IMR-90 (cell line): ENCODE measurements around the gene SUPT3H. TPM values are rescaled to one million over a fixed set of nuclear protein-coding genes. Genes with fewer than 3 reads are reported as not detected.

ENCODE experiments used
- ATAC-seq: fragments of 200-7000 bp; cut with Tn5 transposase; 2 replicates; pipeline ENCODE4 v1.9.1; 2020; ENCODE audit warnings: low read depth, mild to moderate bottlenecking, moderate library complexity
- BruUV-seq: library from RNA; stranded (reverse); fragments of 400-500 nt; replicated peaks from 2 replicates; lab custom pipeline; 2021; lab: Mats Ljungman, UMichigan
- CTCF ChIA-PET: fragments of 300-600 bp; formaldehyde crosslinking; extraction: SDS; loops from one replicate; lab custom pipeline; 2021; ENCODE audit warnings: antibody characterized with exemption; lab: Yijun Ruan, JAX
- POLR2A ChIA-PET: fragments of 300-600 bp; sonication (Branson Sonifier 250); formaldehyde crosslinking; loops from one replicate; lab custom pipeline; 2022; ENCODE audit warnings: antibody characterized with exemption; ENCODE audit not compliant: unreplicated experiment; lab: Charles Lee
- DNase-seq: peaks from one replicate; pipeline ENCODE4 v3.0.0; 2013
- H2AFZ ChIP-seq: replicated peaks from 2 replicates; pipeline ENCODE3; 2013; ENCODE audit warnings: low read length, mild to moderate bottlenecking; ENCODE audit not compliant: poor library complexity
- H2AK5ac ChIP-seq: 2 replicates; pipeline ENCODE4 v1.6.1; 2013; ENCODE audit warnings: low read depth, low read length, inconsistent platforms
- H2AK9ac ChIP-seq: replicated peaks from 2 replicates; pipeline ENCODE3; 2013; ENCODE audit warnings: mild to moderate bottlenecking, low read depth, low read length, moderate library complexity; ENCODE audit not compliant: poor library complexity
- H2BK120ac ChIP-seq: 2 replicates; pipeline ENCODE4 v1.6.1; 2013; ENCODE audit warnings: low read depth, low read length, inconsistent platforms
- H2BK15ac ChIP-seq: 3 replicates; pipeline ENCODE4 v1.6.1; 2013; ENCODE audit warnings: low read depth, low read length, inconsistent platforms
- H2BK20ac ChIP-seq: 2 replicates; pipeline ENCODE4 v1.6.1; 2013; ENCODE audit warnings: low read depth, mild to moderate bottlenecking, inconsistent platforms, low read length, moderate library complexity
- H2BK5ac ChIP-seq: 2 replicates; pipeline ENCODE4 v1.6.1; 2013; ENCODE audit warnings: mild to moderate bottlenecking, low read depth, low read length, inconsistent platforms; ENCODE audit not compliant: poor library complexity, severe bottlenecking
- H3K14ac ChIP-seq: replicated peaks from 2 replicates; pipeline ENCODE4 v1.6.1; 2013; ENCODE audit warnings: low read depth, low read length, inconsistent platforms
- H3K18ac ChIP-seq: 2 replicates; pipeline ENCODE4 v1.6.1; 2013; ENCODE audit warnings: low read depth, low read length, control low read depth
- H3K23ac ChIP-seq: 2 replicates; pipeline ENCODE4 v1.6.1; 2013; ENCODE audit warnings: low read depth, low read length, inconsistent platforms
- H3K27ac ChIP-seq: 2 replicates; pipeline ENCODE4 v1.5.1; 2013; ENCODE audit warnings: mild to moderate bottlenecking, control low read depth, low read length; ENCODE audit not compliant: insufficient read depth
- H3K27me3 ChIP-seq: 2 replicates; pipeline ENCODE4 v1.6.1; 2013; ENCODE audit warnings: low read length; ENCODE audit not compliant: control insufficient read depth, insufficient read depth
- H3K36me3 ChIP-seq: 2 replicates; pipeline ENCODE4 v1.6.1; 2013; ENCODE audit warnings: low read length, mixed read lengths; ENCODE audit not compliant: control insufficient read depth, insufficient read depth
- H3K4ac ChIP-seq: 2 replicates; pipeline ENCODE4 v1.6.1; 2013; ENCODE audit warnings: low read depth, low read length, inconsistent platforms
- H3K4me1 ChIP-seq: 2 replicates; pipeline ENCODE4 v1.6.1; 2013; ENCODE audit warnings: low read length, mixed read lengths; ENCODE audit not compliant: control insufficient read depth, insufficient read depth
- H3K4me2 ChIP-seq: 2 replicates; pipeline ENCODE4 v1.6.1; 2013; ENCODE audit warnings: low read depth, mild to moderate bottlenecking, control low read depth, low read length, moderate library complexity
- H3K4me3 ChIP-seq: 2 replicates; pipeline ENCODE4 v1.5.1; 2013; ENCODE audit warnings: low read depth, mild to moderate bottlenecking, control low read depth, low read length, moderate library complexity; ENCODE audit not compliant: insufficient read depth
- H3K56ac ChIP-seq: 2 replicates; pipeline ENCODE4 v1.6.1; 2013; ENCODE audit warnings: low read length, inconsistent platforms; ENCODE audit not compliant: insufficient read depth; ENCODE audit errors: extremely low read depth
- H3K79me1 ChIP-seq, 2 experiments: 2 replicates each; pipeline ENCODE4 v1.6.1; 2013; ENCODE audit warnings: low read length in 2 of 2, inconsistent platforms in 1 of 2, low read depth in 1 of 2
- H3K9ac ChIP-seq: 2 replicates; pipeline ENCODE4 v1.6.1; 2013; ENCODE audit warnings: low read depth, low read length, control low read depth
- H3K9me1 ChIP-seq: 2 replicates; pipeline ENCODE4 v1.6.1; 2013; ENCODE audit warnings: low read length, inconsistent platforms; ENCODE audit not compliant: insufficient read depth
- H3K9me3 ChIP-seq: 2 replicates; pipeline ENCODE4 v1.6.1; 2013; ENCODE audit warnings: low read length; ENCODE audit not compliant: control insufficient read depth, insufficient read depth
- H4K20me1 ChIP-seq: 2 replicates; pipeline ENCODE4 v1.6.1; 2013; ENCODE audit warnings: low read length, inconsistent platforms; ENCODE audit not compliant: insufficient read depth
- H4K5ac ChIP-seq: 2 replicates; pipeline ENCODE4 v1.6.1; 2013; ENCODE audit warnings: mild to moderate bottlenecking, low read depth, low read length, control low read depth
- H4K8ac ChIP-seq, 2 experiments: 2 replicates each; pipeline ENCODE4 v1.6.1; 2013; ENCODE audit warnings: low read depth in 2 of 2, low read length in 2 of 2, control low read depth in 1 of 2, inconsistent platforms in 1 of 2
- H4K91ac ChIP-seq: 2 replicates; pipeline ENCODE4 v1.6.1; 2013; ENCODE audit warnings: low read depth, low read length, inconsistent platforms; ENCODE audit not compliant: insufficient read depth
- BHLHE40 ChIP-seq: fragments of 150-350 bp; IDR thresholded peaks from 2 replicates; pipeline ENCODE4 v1.6.1; 2016; ENCODE audit warnings: mild to moderate bottlenecking, low read depth, low read length
- CEBPB ChIP-seq: IDR thresholded peaks from 2 replicates; pipeline ENCODE4 v1.6.1; 2012; ENCODE audit warnings: low read depth, low read length, improper control_type of control experiment
- CHD1 ChIP-seq: IDR thresholded peaks from 2 replicates; pipeline ENCODE4 v1.6.1; 2012; ENCODE audit warnings: low read depth, low read length, improper control_type of control experiment
- FOS ChIP-seq: fragments of 150-350 bp; IDR thresholded peaks from 2 replicates; pipeline ENCODE4 v1.6.1; 2016; ENCODE audit warnings: low read depth, low read length
- MAFK ChIP-seq: IDR thresholded peaks from 2 replicates; pipeline ENCODE4 v1.6.1; 2012; ENCODE audit warnings: low read depth, low read length, improper control_type of control experiment
- MAZ ChIP-seq: IDR thresholded peaks from 2 replicates; pipeline ENCODE4 v1.6.1; 2012; ENCODE audit warnings: low read depth, mild to moderate bottlenecking, low read length, improper control_type of control experiment, moderate library complexity, borderline replicate concordance
- MXI1 ChIP-seq: IDR thresholded peaks from 2 replicates; pipeline ENCODE4 v1.6.1; 2012; ENCODE audit warnings: low read depth, mild to moderate bottlenecking, low read length, moderate library complexity, borderline replicate concordance
- NFE2L2 ChIP-seq: fragments of 150-350 bp; IDR thresholded peaks from 2 replicates; pipeline ENCODE4 v1.6.1; 2016; ENCODE audit warnings: low read depth, mild to moderate bottlenecking, low read length
- POLR2A ChIP-seq: IDR thresholded peaks from 2 replicates; pipeline ENCODE4 v1.6.1; 2012; ENCODE audit warnings: mild to moderate bottlenecking, low read depth, low read length
- RAD21 ChIP-seq: IDR thresholded peaks from 2 replicates; pipeline ENCODE4 v1.6.1; 2012; ENCODE audit warnings: low read length, improper control_type of control experiment
- RCOR1 ChIP-seq: IDR thresholded peaks from 2 replicates; pipeline ENCODE4 v1.6.1; 2012; ENCODE audit warnings: mild to moderate bottlenecking, low read length, improper control_type of control experiment; ENCODE audit not compliant: insufficient replicate concordance
- RFX5 ChIP-seq: IDR thresholded peaks from 2 replicates; pipeline ENCODE4 v1.8.0; 2012; ENCODE audit warnings: low read depth, mild to moderate bottlenecking, low read length, moderate library complexity
- SMC3 ChIP-seq: fragments of 150-350 bp; IDR thresholded peaks from 2 replicates; pipeline ENCODE4 v1.6.1; 2016; ENCODE audit warnings: low read depth, mild to moderate bottlenecking, antibody characterized with exemption, low read length, moderate library complexity
- dilution Hi-C: fragments of 300-500 bp; cut with HindIII; formaldehyde crosslinking; loops from one replicate; pipeline ENCODE4 v1.14.3; 2018; ENCODE audit warnings: low sequenced_read_pairs; ENCODE audit not compliant: unreplicated experiment
- in situ Hi-C: fragments of 300-500 bp; cut with MboI; formaldehyde crosslinking; loops from 3 replicates; pipeline ENCODE4 v1.14.3; 2019; ENCODE audit warnings: low sequenced_read_pairs, inconsistent platforms, mixed read lengths
- intact Hi-C: fragments of 100-400 bp; cut with micrococcal nuclease; formaldehyde crosslinking; loops from 2 replicates; pipeline ENCODE4 v1.10.0; 2022
- polyA plus RNA-seq, 3 experiments: library from polyadenylated mRNA; depleted of rRNA; stranded (reverse); fragments of >200 nt; gene quantifications; 2 replicates each; pipeline ENCODE4 v1.2.3, GENCODE V29; 2012; ENCODE audit warnings: low replicate concordance in 1 of 3
- total RNA-seq: library from RNA; depleted of rRNA; stranded (reverse); fragments of >200 nt; gene quantifications from 2 replicates; pipeline ENCODE4 v1.2.3, GENCODE V29; 2012
- TF ChIP-seq, protein P1 (sequence below): fragments of 150-350 bp; IDR thresholded peaks from 2 replicates; pipeline ENCODE4 v1.6.1; 2017; ENCODE audit warnings: mild to moderate bottlenecking, antibody characterized with exemption, low read length, low read depth
- TF ChIP-seq, protein P2 (sequence below): conservative IDR thresholded peaks from 2 replicates; pipeline ENCODE4 v1.5.1; 2012; ENCODE audit warnings: mild to moderate bottlenecking, low read depth, low read length, improper control_type of control experiment

Gene SUPT3H
- total and polyA plus RNA-seq, 2 of the 4 experiments (the other 2 are of a cell fraction) = 4.5 to 5.0 TPM

GRCh38 chr6:45126033-45126432 is 251.7 kb downstream of the SUPT3H start:
- Histone ChIP-seq H2BK5ac (no peak overlapping the region), H3K14ac (no peak overlapping the region), H3K9me1 (0 out of 2 replicates have a peak, but pooled peaks cover 3% of the 10 kb centered on the region), H3K56ac (no peak overlapping the region), H2AK9ac (no peak overlapping the region), H3K4ac (no peak overlapping the region), H3K9ac (no peak overlapping the region), H3K36me3 (no peaks in the 10 kb centered on the region), H3K27me3 (no peaks in the 10 kb centered on the region), H3K27ac (no peak overlapping the region), H3K4me1 (no peaks in the 10 kb centered on the region), H2BK120ac (no peak overlapping the region), H4K5ac (no peak overlapping the region), H4K91ac (no peak overlapping the region), H2BK20ac (no peak overlapping the region), H3K23ac (no peak overlapping the region), H3K9me3 (no peaks in the 10 kb centered on the region), H3K18ac (no peak overlapping the region), H2BK15ac (no peak overlapping the region), H4K20me1 (no peaks in the 10 kb centered on the region), H3K79me1 (no peaks in the 10 kb centered on the region), H2AFZ (no peak overlapping the region), H3K4me3 (no peak overlapping the region), H4K8ac (no peak overlapping the region), H2AK5ac (no peak overlapping the region), H3K4me2 (no peak overlapping the region)
- intact Hi-C loops = no loop called here
- CTCF ChIA-PET = interaction anchor here (0.6 kb wide), 1 partner anchor 470 kb away, joined by 3 read pairs; no protein-coding TSS in a partner anchor
- ATAC-seq = no peak
- dilution Hi-C loops = no loop called here
- in situ Hi-C loops = no loop called here
- DNase-seq = no peak
- POLR2A ChIA-PET = no interaction called here
- TF ChIP-seq, protein P1, sequence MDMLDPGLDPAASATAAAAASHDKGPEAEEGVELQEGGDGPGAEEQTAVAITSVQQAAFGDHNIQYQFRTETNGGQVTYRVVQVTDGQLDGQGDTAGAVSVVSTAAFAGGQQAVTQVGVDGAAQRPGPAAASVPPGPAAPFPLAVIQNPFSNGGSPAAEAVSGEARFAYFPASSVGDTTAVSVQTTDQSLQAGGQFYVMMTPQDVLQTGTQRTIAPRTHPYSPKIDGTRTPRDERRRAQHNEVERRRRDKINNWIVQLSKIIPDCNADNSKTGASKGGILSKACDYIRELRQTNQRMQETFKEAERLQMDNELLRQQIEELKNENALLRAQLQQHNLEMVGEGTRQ = no peak
- TF ChIP-seq RFX5 = no peak
- TF ChIP-seq MAZ = no peak
- no peak for TF ChIP-seq RAD21
- TF ChIP-seq SMC3 = no peak
- TF ChIP-seq POLR2A = no peak
- TF ChIP-seq, protein P2, sequence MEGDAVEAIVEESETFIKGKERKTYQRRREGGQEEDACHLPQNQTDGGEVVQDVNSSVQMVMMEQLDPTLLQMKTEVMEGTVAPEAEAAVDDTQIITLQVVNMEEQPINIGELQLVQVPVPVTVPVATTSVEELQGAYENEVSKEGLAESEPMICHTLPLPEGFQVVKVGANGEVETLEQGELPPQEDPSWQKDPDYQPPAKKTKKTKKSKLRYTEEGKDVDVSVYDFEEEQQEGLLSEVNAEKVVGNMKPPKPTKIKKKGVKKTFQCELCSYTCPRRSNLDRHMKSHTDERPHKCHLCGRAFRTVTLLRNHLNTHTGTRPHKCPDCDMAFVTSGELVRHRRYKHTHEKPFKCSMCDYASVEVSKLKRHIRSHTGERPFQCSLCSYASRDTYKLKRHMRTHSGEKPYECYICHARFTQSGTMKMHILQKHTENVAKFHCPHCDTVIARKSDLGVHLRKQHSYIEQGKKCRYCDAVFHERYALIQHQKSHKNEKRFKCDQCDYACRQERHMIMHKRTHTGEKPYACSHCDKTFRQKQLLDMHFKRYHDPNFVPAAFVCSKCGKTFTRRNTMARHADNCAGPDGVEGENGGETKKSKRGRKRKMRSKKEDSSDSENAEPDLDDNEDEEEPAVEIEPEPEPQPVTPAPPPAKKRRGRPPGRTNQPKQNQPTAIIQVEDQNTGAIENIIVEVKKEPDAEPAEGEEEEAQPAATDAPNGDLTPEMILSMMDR = no peak
- TF ChIP-seq BHLHE40 = no peak
- TF ChIP-seq MXI1 = no peak
- TF ChIP-seq MAFK = no peak
- TF ChIP-seq RCOR1 = no peak
- no peak for TF ChIP-seq FOS
- TF ChIP-seq CHD1 = no peak
- no peak for TF ChIP-seq CEBPB
- TF ChIP-seq NFE2L2 = no peak
- no TSS peak for BruUV-seq
